Heart right ventricle (tissue), 16 donors: ENCODE measurements around the gene MTO1. TPM values are rescaled to one million over a fixed set of nuclear protein-coding genes. Genes with fewer than 3 reads are reported as not detected.
"Not testable (repeated sequence)": the region's sequence is repeated elsewhere in the genome, so short reads cannot be mapped to it uniquely, and the experiment has no call there.

Experiments used
- ATAC-seq, 8 donors: fragments of 200-7000 bp; cut with Tn5 transposase; one replicate each; pipeline ENCODE4 v1.9.1; 2020; ENCODE audit warnings: mild to moderate bottlenecking in 8 of 8, moderate library complexity in 8 of 8, moderate number of reproducible peaks in 1 of 8
- DNase-seq, 2 donors: peaks; one replicate each; pipeline ENCODE4 v3.0.0-alpha.2; 2020
- H3K27ac ChIP-seq, 10 donors: fragments of 200-600 bp; sonication (generic) in 2 of 10; one replicate each; pipeline versions ENCODE4 v1.5.0 to v1.8.0; 2020 to 2022; ENCODE audit warnings: mild to moderate bottlenecking in 3 of 10
- H3K27me3 ChIP-seq, 7 donors: fragments of 200-600 bp; one replicate each; pipeline ENCODE4 v1.8.0; 2021 to 2022; ENCODE audit warnings: mild to moderate bottlenecking in 2 of 7
- H3K36me3 ChIP-seq, 9 donors: fragments of 200-600 bp; sonication (generic) in 1 of 9; one replicate each; pipeline versions ENCODE4 v1.5.0 to v1.8.0; 2020 to 2022; ENCODE audit warnings: mild to moderate bottlenecking in 2 of 9
- H3K4me1 ChIP-seq, 9 donors: fragments of 200-600 bp; sonication (generic) in 1 of 9; one replicate each; pipeline versions ENCODE4 v1.5.0 to v1.8.0; 2020 to 2022; ENCODE audit warnings: mild to moderate bottlenecking in 4 of 9
- H3K4me3 ChIP-seq, 10 donors: fragments of 200-600 bp; sonication (generic) in 2 of 10; one replicate each; pipeline versions ENCODE4 v1.5.0 to v1.8.0; 2020 to 2022; ENCODE audit warnings: mild to moderate bottlenecking in 7 of 10, moderate library complexity in 2 of 10
- H3K9me3 ChIP-seq, 11 donors: fragments of 200-600 bp in 10 of 11; sonication (generic) in 2 of 11; one replicate each; pipeline versions ENCODE4 v1.5.0 to v1.8.0; 2013 to 2022; ENCODE audit warnings: mild to moderate bottlenecking in 2 of 11, control low read depth in 1 of 11, moderate library complexity in 1 of 11
- WGBS, 2 donors: extraction: QIAGEN DNeasy Blood & Tissue Kit; methylation state at CpG; one replicate each; pipeline ENCODE4 v1.1.7; 2013; ENCODE audit warnings: inconsistent platforms in 1 of 2; 5-methylcytosine and 5-hydroxymethylcytosine counted together
- intact Hi-C, 10 donors: fragments of 100-400 bp; cut with DNase I; formaldehyde crosslinking; loops; one replicate each; pipeline versions ENCODE4 v1.11.1 to v1.14.2; 2022
- polyA plus RNA-seq, 2 donors: library from polyadenylated mRNA; stranded (reverse); fragments of 200-250 nt; gene quantifications; one replicate each; pipeline ENCODE4 v1.2.3, GENCODE V29; 2013
- total RNA-seq, 10 donors: library from RNA; stranded (reverse); fragmentation: NEBNext Ultra II Directional in 3 of 10; extraction: Animal tissue kit (Norgen Biotek cat#: 25700) in 3 of 10; gene quantifications; one replicate each; pipeline versions ENCODE4 v1.2.1 to v1.2.4, GENCODE V29; 2021 to 2023
- TF ChIP-seq, protein P1 (sequence below), 9 donors: fragments of 200-600 bp; sonication (generic) in 2 of 9; IDR thresholded peaks; one replicate each; pipeline versions ENCODE4 v1.5.0 to v1.8.0; 2021 to 2022; ENCODE audit warnings: antibody characterized with exemption in 9 of 9, mild to moderate bottlenecking in 5 of 9, moderate library complexity in 1 of 9
- donor health status: Arrhythmogenic right ventricular cardiomyopathy.
- donor health status: ischemic (EF 13 %, LVEDD 7.1; RV severe dilation, severe dysfunction).
- donor health status: healthy with polysubstance abuse.
- donor health status: DM: no; HTN: yes; CAD: no.
- donor health status: DM: no; HTN: no; CAD: no.
- donor health status: ischemic (EF 25% LVEDD 6.9; RV normal size, moderate dysfunction).
- donor health status: ischemic (EF 25% LVEDD 5.7; RV mildly dilated, moderate dysfunction).
- donor health status: healthy.
- donor health status: DM: yes; HTN: yes; CAD: no.
- donor health status: Ischemic cardiomyopathy.
- donor health status: ischemic (EF 35%, LVEDD 5.7; RV mildly dilated, moderate dysfunction).
- donor health status: nonischemic (EF 11% LVEDD 7.7; RV severe dilation, severe dysfunction).
- donor health status: DM: yes; HTN: yes; CAD: no.
- donor health status: PGD.
- donor health status: ischemic (EF 29% LVEDD 5.4; RV normal size, mild dysfunction).
- donor health status: nonischemic (EF 23%, LVEDD 6.1; RV moderate dilation, normal function).

MTO1 gene
- total and polyA plus RNA-seq, 12 donors: 14.4 to 34.2 (median 28.0) TPM

DNA sequence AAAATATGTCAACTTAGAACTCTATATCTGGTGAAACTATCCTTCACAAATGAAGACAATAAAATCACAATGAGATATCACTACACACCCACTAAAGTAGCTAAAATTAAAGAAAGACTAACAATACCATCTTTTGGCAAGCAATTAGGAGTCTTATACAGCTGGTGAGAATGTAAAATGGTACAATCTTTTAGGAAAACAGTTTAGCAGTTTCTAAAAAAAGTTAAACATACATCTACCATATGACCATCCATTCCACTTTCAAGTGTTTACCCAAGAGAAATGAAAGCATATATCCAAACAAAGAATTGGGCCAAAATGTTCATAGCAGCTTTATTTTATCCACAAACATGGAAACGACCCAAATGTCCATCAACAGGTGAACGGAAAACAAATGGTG is 73.1 kb downstream of the MTO1 start:
- no peak for DNase-seq
- intact Hi-C loops: no loop called here
- WGBS, 2 donors: 78% methylated on average over 2 of the region's 2 CpGs

DNA sequence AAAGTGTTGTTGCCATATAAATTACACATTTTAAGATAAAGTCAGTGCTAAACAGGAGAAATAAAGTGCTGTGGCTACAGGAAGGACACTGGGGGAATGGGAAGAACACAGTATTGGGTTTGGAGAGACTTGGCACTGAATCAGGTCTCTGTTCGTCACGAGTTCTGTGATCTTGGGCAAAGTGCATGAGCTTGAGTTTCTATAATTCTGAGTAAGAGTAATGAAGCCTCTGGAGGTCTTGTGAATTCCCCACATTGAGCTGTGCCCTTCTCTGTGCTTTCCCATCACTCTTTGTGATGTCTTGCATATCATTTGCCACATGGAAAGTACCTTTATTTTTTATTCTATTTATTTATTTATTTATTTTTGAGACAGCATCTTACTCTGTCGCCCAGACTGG is 76.1 kb downstream of the MTO1 start:
- no peaks in the 10 kb centered on the region for H3K9me3 ChIP-seq
- H3K36me3 ChIP-seq: no peaks in the 10 kb centered on the region
- TF ChIP-seq, protein P1, sequence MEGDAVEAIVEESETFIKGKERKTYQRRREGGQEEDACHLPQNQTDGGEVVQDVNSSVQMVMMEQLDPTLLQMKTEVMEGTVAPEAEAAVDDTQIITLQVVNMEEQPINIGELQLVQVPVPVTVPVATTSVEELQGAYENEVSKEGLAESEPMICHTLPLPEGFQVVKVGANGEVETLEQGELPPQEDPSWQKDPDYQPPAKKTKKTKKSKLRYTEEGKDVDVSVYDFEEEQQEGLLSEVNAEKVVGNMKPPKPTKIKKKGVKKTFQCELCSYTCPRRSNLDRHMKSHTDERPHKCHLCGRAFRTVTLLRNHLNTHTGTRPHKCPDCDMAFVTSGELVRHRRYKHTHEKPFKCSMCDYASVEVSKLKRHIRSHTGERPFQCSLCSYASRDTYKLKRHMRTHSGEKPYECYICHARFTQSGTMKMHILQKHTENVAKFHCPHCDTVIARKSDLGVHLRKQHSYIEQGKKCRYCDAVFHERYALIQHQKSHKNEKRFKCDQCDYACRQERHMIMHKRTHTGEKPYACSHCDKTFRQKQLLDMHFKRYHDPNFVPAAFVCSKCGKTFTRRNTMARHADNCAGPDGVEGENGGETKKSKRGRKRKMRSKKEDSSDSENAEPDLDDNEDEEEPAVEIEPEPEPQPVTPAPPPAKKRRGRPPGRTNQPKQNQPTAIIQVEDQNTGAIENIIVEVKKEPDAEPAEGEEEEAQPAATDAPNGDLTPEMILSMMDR (IDR thresholded peaks at IDR 0.05): no peak
- no peak for ATAC-seq
- no peak for DNase-seq
- H3K27me3 ChIP-seq: peaks cover 0 to 2% (median 0%) of the 10 kb centered on the region in 7 donors
- intact Hi-C loops: no loop called here
- no peaks in the 10 kb centered on the region for H3K4me1 ChIP-seq
- H3K27ac ChIP-seq: no peak overlapping the region
- H3K4me3 ChIP-seq: no peak overlapping the region
- 80 to 88% methylated on average over 3 of the region's 3 CpGs for WGBS, 2 donors

More for the DNA sequence above, 73.1 kb downstream of the MTO1 start:
- no peaks in the 10 kb centered on the region for H3K9me3 ChIP-seq
- no peak overlapping the region for H3K27ac ChIP-seq
- H3K36me3 ChIP-seq: no peaks in the 10 kb centered on the region
- ATAC-seq: no peak
- H3K4me1 ChIP-seq: no peaks in the 10 kb centered on the region
- H3K27me3 ChIP-seq: peaks cover 0 to 7% (median 0%) of the 10 kb centered on the region in 7 donors
- H3K4me3 ChIP-seq: no peak overlapping the region
- TF ChIP-seq, protein P1 (IDR thresholded peaks at IDR 0.05): no peak

DNA sequence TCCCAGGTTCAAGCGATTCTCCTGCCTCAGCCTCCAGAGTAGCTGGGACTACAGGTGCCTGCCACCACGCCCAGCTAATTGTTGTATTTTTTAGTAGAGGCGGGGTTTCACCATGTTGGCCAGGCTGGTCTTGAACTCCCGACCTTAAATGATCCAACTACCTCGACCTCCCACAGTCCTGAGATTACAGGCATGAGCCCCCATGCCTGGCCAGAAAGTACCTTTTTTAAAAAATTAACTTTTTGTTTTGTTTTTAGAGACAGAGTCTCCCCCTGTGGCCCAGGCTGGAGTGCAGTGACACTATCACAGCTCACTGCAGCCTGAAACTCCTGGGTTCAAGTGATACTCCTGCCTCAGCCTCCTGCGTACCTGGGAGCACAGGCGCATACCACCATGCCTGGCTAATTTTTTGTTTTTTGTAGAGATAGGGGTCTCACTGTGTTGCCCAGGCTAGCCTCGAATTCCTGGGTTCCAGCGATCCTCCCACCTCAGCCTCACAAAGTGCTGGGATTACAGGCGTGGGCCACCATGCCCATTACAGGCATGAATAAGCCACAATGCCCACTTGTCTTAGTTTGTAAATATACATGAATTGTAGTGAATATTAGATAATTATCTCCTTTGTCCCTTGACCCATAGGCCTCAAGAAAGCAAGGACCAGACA is 76.7 kb downstream of the MTO1 start:
- Histone ChIP-seq H3K27me3 (no peaks in the 10 kb centered on the region), H3K9me3 (no peaks in the 10 kb centered on the region), H3K27ac (no peak overlapping the region), H3K4me1 (no peaks in the 10 kb centered on the region), H3K4me3 (no peak overlapping the region), H3K36me3 (no peaks in the 10 kb centered on the region)
- ATAC-seq: no peak
- no peak for DNase-seq
- intact Hi-C loops: no loop called here
- TF ChIP-seq, protein P1 (IDR thresholded peaks at IDR 0.05): no peak
- 94% methylated on average over 10 of the region's 10 CpGs for WGBS, 2 donors

DNA sequence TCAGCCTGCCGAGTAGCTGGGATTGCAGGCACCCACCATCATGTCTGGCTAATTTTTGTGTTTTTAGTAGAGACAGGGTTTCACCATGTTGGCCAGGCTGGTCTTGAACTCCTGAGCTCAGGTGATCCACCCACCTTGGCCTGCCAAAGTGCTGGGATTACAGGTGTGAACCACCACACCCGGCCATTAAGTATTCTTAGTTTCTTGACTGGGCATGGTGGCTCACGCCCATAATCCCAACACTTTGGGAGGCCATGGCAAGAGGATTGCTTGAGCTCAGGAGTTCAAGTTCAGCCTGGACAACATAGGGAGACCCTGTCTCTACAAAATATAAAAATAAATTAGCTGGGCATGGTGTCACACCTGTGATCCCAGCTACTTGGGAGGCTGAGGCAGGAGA is 80.9 kb downstream of the MTO1 start:
- H3K4me3 ChIP-seq, DNase-seq, H3K27me3 ChIP-seq, ATAC-seq, intact Hi-C loops, H3K36me3 ChIP-seq, H3K27ac ChIP-seq, H3K4me1 ChIP-seq, H3K9me3 ChIP-seq: not testable (repeated sequence)
- 91 to 98% methylated on average over 3 of the region's 3 CpGs for WGBS, 2 donors

DNA sequence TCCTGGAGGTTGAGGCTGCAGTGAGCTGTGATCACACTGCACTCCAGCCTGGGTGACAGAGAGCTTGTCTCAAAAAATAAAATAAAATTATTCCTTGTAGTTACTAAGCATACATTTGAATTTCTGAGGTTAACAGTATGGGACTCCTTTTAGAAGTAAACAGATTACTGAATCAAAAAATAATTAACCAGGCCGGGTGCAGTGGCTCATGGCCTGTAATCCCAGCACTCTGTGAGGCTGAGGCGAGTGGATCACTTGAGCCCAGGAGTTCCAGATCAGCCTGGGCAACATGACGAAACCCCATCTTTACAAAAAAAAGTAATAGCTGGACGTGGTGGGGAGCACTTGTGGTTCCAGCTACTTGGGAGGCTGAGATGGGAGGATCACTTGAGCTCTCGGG is 81.4 kb downstream of the MTO1 start:
- DNase-seq: no peak
- Histone ChIP-seq H3K27ac (no peak overlapping the region), H3K4me3 (no peak overlapping the region), H3K9me3 (no peaks in the 10 kb centered on the region), H3K36me3 (no peaks in the 10 kb centered on the region), H3K27me3 (no peaks in the 10 kb centered on the region), H3K4me1 (no peaks in the 10 kb centered on the region)
- TF ChIP-seq, protein P1 (IDR thresholded peaks at IDR 0.05): no peak
- WGBS, 2 donors: 93 to 96% methylated on average over 5 of the region's 5 CpGs
- ATAC-seq: no peak
- intact Hi-C loops: no loop called here
